OCI-LY3 (cell line): ENCODE data around the gene HNRNPUL2.
"Not testable (repeated sequence)": the region's sequence is repeated elsewhere in the genome, so short reads cannot be mapped to it uniquely, and the experiment has no call there.

ENCODE experiments used
- H2AFZ ChIP-seq: fragments of 200-600, 300-600 bp; shearing (Covaris generic); 2 replicates; pipeline ENCODE4 v1.6.0; 2014; ENCODE audit warnings: antibody characterized with exemption, low read depth, low read length
- H3K27ac ChIP-seq: fragments of 200-600, 300-600 bp; sonication (generic); 2 replicates; pipeline ENCODE4 v1.5.1; 2014; ENCODE audit warnings: mild to moderate bottlenecking, low read length, moderate library complexity, mixed read lengths
- H3K27me3 ChIP-seq: fragments of 200-600, 300-600 bp; sonication (generic); 2 replicates; pipeline ENCODE4 v1.6.1; 2014; ENCODE audit warnings: low read depth, low read length, mixed read lengths
- H3K36me3 ChIP-seq: fragments of 200-600, 300-600 bp; sonication (generic); replicated peaks from 2 replicates; pipeline ENCODE3; 2014; ENCODE audit warnings: low read depth, low read length, mixed read lengths
- H3K4me1 ChIP-seq: fragments of 300-600, 200-600 bp; sonication (generic); 2 replicates; pipeline ENCODE4 v1.6.1; 2014; ENCODE audit warnings: low read length, mixed read lengths
- H3K4me2 ChIP-seq: fragments of 200-600, 300-600 bp; sonication (generic); 2 replicates; pipeline ENCODE4 v1.6.1; 2014; ENCODE audit warnings: low read length, mixed read lengths
- H3K4me3 ChIP-seq: fragments of 300-600, 200-600 bp; sonication (generic); 2 replicates; pipeline ENCODE4 v1.5.1; 2014; ENCODE audit warnings: antibody characterized with exemption, mild to moderate bottlenecking, low read length, moderate library complexity
- H3K79me2 ChIP-seq: fragments of 300-600, 200-600 bp; shearing (Covaris generic); 2 replicates; pipeline ENCODE4 v1.6.1; 2014; ENCODE audit warnings: mild to moderate bottlenecking, low read length, mixed read lengths
- H3K9ac ChIP-seq: fragments of 300-600, 200-600 bp; shearing (Covaris generic); 2 replicates; pipeline ENCODE4 v1.6.0; 2014; ENCODE audit warnings: mild to moderate bottlenecking, low read length, moderate library complexity
- H3K9me3 ChIP-seq: fragments of 200-600, 300-600 bp; shearing (Covaris generic); 2 replicates; pipeline ENCODE4 v1.6.1; 2014; ENCODE audit warnings: low read length, mixed read lengths; ENCODE audit not compliant: insufficient read depth
- H4K20me1 ChIP-seq: fragments of 200-600, 300-600 bp; sonication (generic); 2 replicates; pipeline ENCODE4 v1.6.1; 2016; ENCODE audit warnings: low read length, mixed read lengths; ENCODE audit not compliant: insufficient read depth
- CTCF ChIP-seq: fragments of 200-600, 300-600 bp; sonication (generic); IDR thresholded peaks from 2 replicates; pipeline ENCODE4 v1.5.1; 2014; ENCODE audit warnings: antibody characterized with exemption, low read length, low read depth
- EZH2phosphoT487 ChIP-seq: fragments of 200-600 bp; shearing (Covaris generic); IDR thresholded peaks from 2 replicates; pipeline ENCODE4 v1.6.1; 2018; ENCODE audit warnings: antibody characterized with exemption, mixed run types, low read depth

HNRNPUL2 gene

GRCh38 chr11:62747475-62748160 lies 20.4 kb upstream of the HNRNPUL2 start:
- Histone ChIP-seq H2AFZ (no peak overlapping the region), H3K4me2 (no peak overlapping the region), H3K27ac (no peak overlapping the region)

GRCh38 chr11:62737196-62737595 lies 9.9 kb upstream of the HNRNPUL2 start:
- Histone ChIP-seq H3K4me2 (no peak overlapping the region), H3K27me3 (no peaks in the 10 kb centered on the region), H2AFZ (no peak overlapping the region), H3K36me3 (peaks cover 27% of the 10 kb centered on the region), H3K9me3 (no peaks in the 10 kb centered on the region), H3K4me1 (no peaks in the 10 kb centered on the region), H3K4me3 (no peak overlapping the region), H3K9ac (no peak overlapping the region), H3K79me2 (peaks cover 8% of the 10 kb centered on the region; the same call in 1 of the 2 replicates), H4K20me1 (no peaks in the 10 kb centered on the region), H3K27ac (no peak overlapping the region)
- no peak for TF ChIP-seq EZH2phosphoT487
- no peak for TF ChIP-seq CTCF

More at GRCh38 chr11:62747475-62748160, 20.4 kb upstream of the HNRNPUL2 start:
- no peaks in the 10 kb centered on the region for H3K27me3 ChIP-seq
- no peak for TF ChIP-seq EZH2phosphoT487
- TF ChIP-seq CTCF: no peak
- peaks cover 9% of the 10 kb centered on the region for H3K36me3 ChIP-seq
- no peak overlapping the region for H3K4me3 ChIP-seq
- H4K20me1 ChIP-seq: no peaks in the 10 kb centered on the region
- no peaks in the 10 kb centered on the region for H3K4me1 ChIP-seq
- H3K9ac ChIP-seq: no peak overlapping the region
- no peaks in the 10 kb centered on the region for H3K79me2 ChIP-seq
- H3K9me3 ChIP-seq: no peaks in the 10 kb centered on the region

GRCh38 chr11:62732830-62733229 lies 5.6 kb upstream of the HNRNPUL2 start:
- Histone ChIP-seq H3K4me1 (peaks cover 8% of the 10 kb centered on the region), H2AFZ (no peak overlapping the region), H3K9ac (no peak overlapping the region), H3K27me3 (no peaks in the 10 kb centered on the region), H3K4me3 (no peak overlapping the region), H3K27ac (no peak overlapping the region), H4K20me1 (no peaks in the 10 kb centered on the region), H3K4me2 (no peak overlapping the region), H3K36me3 (peaks cover 19% of the 10 kb centered on the region), H3K79me2 (peaks cover 41% of the 10 kb centered on the region), H3K9me3 (no peaks in the 10 kb centered on the region)
- TF ChIP-seq CTCF (peak; percentile 37), EZH2phosphoT487 (no peak)

- H2AFZ ChIP-seq, H3K27me3 ChIP-seq, H3K4me1 ChIP-seq, H3K27ac ChIP-seq, H3K9ac ChIP-seq, H3K9me3 ChIP-seq: not testable (repeated sequence)
- H3K4me3 ChIP-seq: peak overlapping the region; percentile 91
- peaks cover 14% of the 10 kb centered on the region for H4K20me1 ChIP-seq
- peaks cover 59% of the 10 kb centered on the region for H3K79me2 ChIP-seq
- H3K4me2 ChIP-seq: peak overlapping the region; percentile 87
- peaks cover 24% of the 10 kb centered on the region for H3K36me3 ChIP-seq
These were observed 2.8 kb upstream of the HNRNPUL2 start for GRCh38 chr11:62730076-62730475.
